ENCODE data around the gene JAGN1.

The JAGN1 gene

DNA sequence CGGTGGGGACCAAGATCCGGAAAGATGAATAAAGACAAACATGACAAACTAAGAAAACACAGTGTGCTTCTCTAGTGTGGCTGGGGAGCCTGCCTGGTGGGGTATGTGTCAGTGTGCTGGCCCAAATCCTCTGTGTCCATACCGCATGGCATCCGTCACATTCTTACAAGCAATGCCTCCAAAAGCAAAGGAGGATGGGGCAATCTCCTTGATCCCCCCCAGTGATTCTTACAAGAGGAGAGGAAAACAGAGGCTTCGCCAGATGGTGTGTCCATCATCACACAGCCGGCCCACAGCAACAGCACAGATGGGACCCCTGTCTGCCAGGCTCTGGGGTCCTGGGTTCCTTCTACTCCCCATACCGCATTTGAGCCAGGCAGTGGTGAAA is 25.9 kb downstream of the JAGN1 start:
- ChIA-PET CTCF (no interaction called here), POLR2A (interaction anchor here (0.8 to 1.5 kb wide), 3 partner anchors 12 to 30 kb away, joined by 3 to 6 read pairs (median 3); partner anchors contain the start of gene CRELD1)
- no peak for TF ChIP-seq FOXM1 (IDR thresholded peaks at IDR 0.05; ENCODE audit: borderline replicate concordance)
- no peak for TF ChIP-seq HDGF (IDR thresholded peaks at IDR 0.05; ENCODE audit: borderline replicate concordance)
- TF ChIP-seq FOXK2 (IDR thresholded peaks at IDR 0.05) = no peak
- TF ChIP-seq L3MBTL2 (conservative IDR thresholded peaks at IDR 0.05) = no peak
- no peak for TF ChIP-seq ELF4 (IDR thresholded peaks at IDR 0.05)
- TF ChIP-seq ZNF384 (IDR thresholded peaks at IDR 0.05) = no peak
- TF ChIP-seq LEF1 (IDR thresholded peaks at IDR 0.05; ENCODE audit: borderline replicate concordance) = no peak
- no peak for TF ChIP-seq BHLHE40 (IDR thresholded peaks at IDR 0.05; ENCODE audit: borderline replicate concordance)
- TF ChIP-seq FOXA1 (IDR thresholded peaks at IDR 0.05) = no peak
- TF ChIP-seq NFRKB (IDR thresholded peaks at IDR 0.05) = no peak
- TF ChIP-seq SUZ12 (IDR thresholded peaks at IDR 0.05) = no peak
- no peak for TF ChIP-seq TARDBP (IDR thresholded peaks at IDR 0.05)
- TF ChIP-seq ARNT (IDR thresholded peaks at IDR 0.05) = no peak
- no peak for DNase-seq (ENCODE audit: extremely low spot score)

DNA sequence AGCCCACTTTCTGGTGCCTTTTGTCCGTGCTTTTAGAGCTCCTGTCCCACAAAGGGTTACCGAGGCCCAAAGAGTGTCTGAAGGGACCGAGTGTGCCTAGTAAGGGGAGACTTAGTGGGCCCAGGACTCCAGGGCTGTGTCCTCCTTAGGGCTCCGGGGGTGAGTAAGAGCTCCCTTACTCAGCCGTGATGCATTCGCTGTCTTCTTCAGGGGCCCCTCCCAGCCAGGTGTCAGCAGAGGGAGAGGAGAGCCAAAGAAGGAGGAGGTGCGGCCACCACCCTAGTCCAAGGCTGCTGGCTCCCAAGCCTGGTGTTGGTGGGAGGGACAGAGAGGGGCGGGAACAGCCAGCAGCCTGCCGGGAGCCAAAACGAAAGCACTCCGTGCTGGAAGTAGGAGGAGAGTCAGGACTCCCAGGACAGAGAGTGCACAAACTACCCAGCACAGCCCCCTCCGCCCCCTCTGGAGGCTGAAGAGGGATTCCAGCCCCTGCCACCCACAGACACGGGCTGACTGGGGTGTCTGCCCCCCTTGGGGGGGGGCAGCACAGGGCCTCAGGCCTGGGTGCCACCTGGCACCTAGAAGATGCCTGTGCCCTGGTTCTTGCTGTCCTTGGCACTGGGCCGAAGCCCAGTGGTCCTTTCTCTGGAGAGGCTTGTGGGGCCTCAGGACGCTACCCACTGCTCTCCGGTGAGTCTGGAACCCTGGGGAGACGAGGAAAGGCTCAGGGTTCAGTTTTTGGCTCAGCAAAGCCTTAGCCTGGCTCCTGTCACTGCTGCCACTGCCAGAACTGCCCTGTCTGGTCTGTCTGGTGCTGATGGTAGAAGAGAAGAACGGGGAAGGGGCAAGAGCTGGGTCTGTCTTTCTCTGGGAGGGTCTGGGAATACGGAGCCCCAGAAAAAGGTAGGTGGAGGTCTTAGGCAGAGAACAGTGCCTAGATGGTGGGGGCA is 26.6 kb downstream of the JAGN1 start, which contains the start of gene IL17RC:
IL17RC (plus strand) TSS at position 365 of the 947 bp plus-strand sequence; CDS start at position 583, 218 bp downstream.
- TF ChIP-seq SUZ12 (IDR thresholded peaks at IDR 0.05) (no peak), L3MBTL2 (conservative IDR thresholded peaks at IDR 0.05) (no peak), HDGF (IDR thresholded peaks at IDR 0.05; ENCODE audit: borderline replicate concordance) (no peak), CTBP1 (IDR thresholded peaks at IDR 0.05; ENCODE audit: borderline replicate concordance) (no peak), FOXM1 (IDR thresholded peaks at IDR 0.05; ENCODE audit: borderline replicate concordance) (no peak), FOXA1 (IDR thresholded peaks at IDR 0.05) (no peak), TARDBP (IDR thresholded peaks at IDR 0.05) (no peak), NFRKB (IDR thresholded peaks at IDR 0.05) (no peak), ARNT (IDR thresholded peaks at IDR 0.05) (no peak)
- TF ChIP-seq, protein P1, sequence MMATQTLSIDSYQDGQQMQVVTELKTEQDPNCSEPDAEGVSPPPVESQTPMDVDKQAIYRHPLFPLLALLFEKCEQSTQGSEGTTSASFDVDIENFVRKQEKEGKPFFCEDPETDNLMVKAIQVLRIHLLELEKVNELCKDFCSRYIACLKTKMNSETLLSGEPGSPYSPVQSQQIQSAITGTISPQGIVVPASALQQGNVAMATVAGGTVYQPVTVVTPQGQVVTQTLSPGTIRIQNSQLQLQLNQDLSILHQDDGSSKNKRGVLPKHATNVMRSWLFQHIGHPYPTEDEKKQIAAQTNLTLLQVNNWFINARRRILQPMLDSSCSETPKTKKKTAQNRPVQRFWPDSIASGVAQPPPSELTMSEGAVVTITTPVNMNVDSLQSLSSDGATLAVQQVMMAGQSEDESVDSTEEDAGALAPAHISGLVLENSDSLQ (IDR thresholded peaks at IDR 0.05) = no peak
- ChIA-PET CTCF (no interaction called here), POLR2A (interaction anchor here (1.2 to 1.5 kb wide), 2 partner anchors 13 to 16 kb away, joined by 3 to 6 read pairs; partner anchors contain the start of gene CRELD1)
- DNase-seq (ENCODE audit: extremely low spot score) = peak; percentile 80

DNA sequence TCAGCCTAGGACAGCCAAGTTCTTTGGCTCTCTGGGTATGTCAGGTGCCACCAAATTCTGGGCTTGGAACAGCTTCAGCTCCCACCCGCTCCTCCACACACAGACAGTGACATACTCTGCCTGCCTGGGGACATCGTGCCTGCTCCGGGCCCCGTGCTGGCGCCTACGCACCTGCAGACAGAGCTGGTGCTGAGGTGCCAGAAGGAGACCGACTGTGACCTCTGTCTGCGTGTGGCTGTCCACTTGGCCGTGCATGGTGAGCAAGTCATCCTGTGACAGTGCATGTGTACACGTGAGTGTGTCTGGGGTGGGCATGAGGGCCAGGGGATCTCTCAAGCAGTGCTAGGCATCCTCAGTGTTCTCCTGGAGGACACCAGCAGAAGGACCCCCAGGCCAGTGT is 27.4 kb downstream of the JAGN1 start:
- CTCF ChIA-PET = no interaction called here
- POLR2A ChIA-PET = interaction anchor here (1.0 to 1.2 kb wide), 2 partner anchors 15 to 16 kb away, joined by 3 to 4 read pairs; partner anchors contain the start of gene CRELD1
- no peak for TF ChIP-seq LEF1 (IDR thresholded peaks at IDR 0.05; ENCODE audit: borderline replicate concordance)
- no peak for TF ChIP-seq FOXK2 (IDR thresholded peaks at IDR 0.05)
- no peak for TF ChIP-seq FOXM1 (IDR thresholded peaks at IDR 0.05; ENCODE audit: borderline replicate concordance)
- TF ChIP-seq CTBP1 (IDR thresholded peaks at IDR 0.05; ENCODE audit: borderline replicate concordance) = no peak
- TF ChIP-seq NFRKB (IDR thresholded peaks at IDR 0.05) = no peak
- TF ChIP-seq HDGF (IDR thresholded peaks at IDR 0.05; ENCODE audit: borderline replicate concordance) = no peak
- no peak for TF ChIP-seq L3MBTL2 (conservative IDR thresholded peaks at IDR 0.05)
- TF ChIP-seq ELF4 (IDR thresholded peaks at IDR 0.05) = no peak
- TF ChIP-seq SUZ12 (IDR thresholded peaks at IDR 0.05) = no peak
- TF ChIP-seq, protein P1 (IDR thresholded peaks at IDR 0.05) = no peak
- no peak for TF ChIP-seq FOXA1 (IDR thresholded peaks at IDR 0.05)
- TF ChIP-seq BHLHE40 (IDR thresholded peaks at IDR 0.05; ENCODE audit: borderline replicate concordance) = no peak
- DNase-seq (ENCODE audit: extremely low spot score) = no peak

DNA sequence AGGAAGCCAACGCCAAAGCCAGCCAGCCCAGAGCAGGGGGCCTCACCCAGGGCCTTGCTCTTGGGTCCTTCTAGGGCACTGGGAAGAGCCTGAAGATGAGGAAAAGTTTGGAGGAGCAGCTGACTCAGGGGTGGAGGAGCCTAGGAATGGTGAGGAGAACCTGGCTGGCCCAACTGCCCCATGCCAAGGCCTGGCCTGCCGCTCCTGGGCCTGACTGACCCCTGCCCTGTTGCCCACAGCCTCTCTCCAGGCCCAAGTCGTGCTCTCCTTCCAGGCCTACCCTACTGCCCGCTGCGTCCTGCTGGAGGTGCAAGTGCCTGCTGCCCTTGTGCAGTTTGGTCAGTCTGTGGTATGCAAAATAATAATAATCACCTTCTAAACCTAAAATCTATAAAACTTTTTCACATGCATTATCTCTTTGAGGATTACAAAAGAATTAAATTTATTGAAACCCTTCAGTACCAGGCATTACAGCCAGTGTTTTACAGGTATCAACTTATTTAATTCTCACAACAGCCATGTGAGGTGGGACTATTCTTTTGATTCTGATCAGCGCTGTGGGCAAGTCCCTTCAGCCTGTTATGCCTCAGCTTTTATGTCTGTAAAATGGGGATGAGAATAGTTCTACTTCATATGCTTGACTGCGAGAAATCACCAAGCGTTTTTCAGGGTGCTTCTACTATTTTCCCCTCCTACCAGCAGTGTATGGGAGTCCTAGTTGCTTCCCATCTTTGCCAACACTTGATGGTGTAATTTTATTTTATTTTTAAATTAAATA is 28.0 kb downstream of the JAGN1 start:
- CTCF ChIA-PET = no interaction called here
- DNase-seq (ENCODE audit: extremely low spot score) = no peak
- POLR2A ChIA-PET = interaction anchor here (1.0 to 1.2 kb wide), 2 partner anchors 14 to 15 kb away, joined by 3 to 4 read pairs; partner anchors contain the start of gene CRELD1
- TF ChIP-seq ZNF384 (IDR thresholded peaks at IDR 0.05) (no peak), BHLHE40 (IDR thresholded peaks at IDR 0.05; ENCODE audit: borderline replicate concordance) (no peak), CTBP1 (IDR thresholded peaks at IDR 0.05; ENCODE audit: borderline replicate concordance) (no peak), L3MBTL2 (conservative IDR thresholded peaks at IDR 0.05) (no peak), FOXK2 (IDR thresholded peaks at IDR 0.05) (no peak), ARNT (IDR thresholded peaks at IDR 0.05) (no peak), LEF1 (IDR thresholded peaks at IDR 0.05; ENCODE audit: borderline replicate concordance) (no peak), NFRKB (IDR thresholded peaks at IDR 0.05) (no peak), SP1 (IDR thresholded peaks at IDR 0.05) (no peak), SUZ12 (IDR thresholded peaks at IDR 0.05) (no peak), TARDBP (IDR thresholded peaks at IDR 0.05) (no peak), FOXA1 (IDR thresholded peaks at IDR 0.05) (no peak)
- TF ChIP-seq, protein P1 (IDR thresholded peaks at IDR 0.05) = no peak

DNA sequence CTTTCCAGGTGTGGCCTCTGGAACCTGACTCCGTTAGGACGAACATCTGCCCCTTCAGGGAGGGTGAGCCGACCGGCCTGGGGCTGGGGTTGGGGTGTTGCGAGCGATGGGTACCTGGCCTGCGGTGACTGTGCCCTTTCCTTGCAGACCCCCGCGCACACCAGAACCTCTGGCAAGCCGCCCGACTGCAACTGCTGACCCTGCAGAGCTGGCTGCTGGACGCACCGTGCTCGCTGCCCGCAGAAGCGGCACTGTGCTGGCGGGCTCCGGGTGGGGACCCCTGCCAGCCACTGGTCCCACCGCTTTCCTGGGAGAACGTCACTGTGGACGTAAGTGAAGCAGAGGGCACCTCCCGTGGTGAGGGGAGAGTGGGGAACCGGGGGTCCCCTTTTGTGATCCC is 37.7 kb downstream of the JAGN1 start:
- DNase-seq (ENCODE audit: extremely low spot score) = no peak
- ChIA-PET POLR2A (no interaction called here), CTCF (no interaction called here)
- TF ChIP-seq ELF4 (IDR thresholded peaks at IDR 0.05) (no peak), SP1 (IDR thresholded peaks at IDR 0.05) (no peak), ZNF384 (IDR thresholded peaks at IDR 0.05) (no peak), FOXK2 (IDR thresholded peaks at IDR 0.05) (no peak), FOXM1 (IDR thresholded peaks at IDR 0.05; ENCODE audit: borderline replicate concordance) (no peak), ARNT (IDR thresholded peaks at IDR 0.05) (no peak), LEF1 (IDR thresholded peaks at IDR 0.05; ENCODE audit: borderline replicate concordance) (no peak), SUZ12 (IDR thresholded peaks at IDR 0.05) (no peak), FOXA1 (IDR thresholded peaks at IDR 0.05) (no peak), TARDBP (IDR thresholded peaks at IDR 0.05) (no peak)
- TF ChIP-seq, protein P1 (IDR thresholded peaks at IDR 0.05) = no peak

All from HEK293T (cell line).